HG03439 (cell line): ENCODE results near the gene PRTG.
"Not testable (repeated sequence)": the region's sequence is repeated elsewhere in the genome, so short reads cannot be mapped to it uniquely, and the experiment has no call there.

ENCODE experiments used
- ATAC-seq: cut with Tn5 transposase; IDR thresholded peaks from one replicate; pipeline ENCODE4 v1.9.1; 2021; ENCODE audit warnings: mild to moderate bottlenecking, moderate library complexity; ENCODE audit not compliant: unreplicated experiment

Gene PRTG

DNA sequence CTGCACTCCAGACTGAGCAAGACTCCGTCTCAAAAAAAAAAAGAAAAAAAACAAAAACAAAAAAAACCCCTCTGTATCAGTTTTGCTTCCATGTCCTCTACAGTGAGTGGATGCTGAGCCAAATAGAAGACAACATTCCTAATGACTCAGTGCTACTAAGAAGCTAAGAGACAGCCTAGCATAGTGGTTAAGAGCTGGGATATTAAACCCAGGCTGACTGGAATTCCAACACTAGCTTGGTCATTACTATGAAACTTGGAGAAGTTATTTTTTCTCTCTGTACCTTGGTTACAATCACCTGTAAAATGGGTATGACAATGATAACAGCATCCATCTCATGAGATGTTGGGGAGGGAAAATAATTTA, 93.9 kb downstream of the PRTG start:
- ATAC-seq: no peak

DNA sequence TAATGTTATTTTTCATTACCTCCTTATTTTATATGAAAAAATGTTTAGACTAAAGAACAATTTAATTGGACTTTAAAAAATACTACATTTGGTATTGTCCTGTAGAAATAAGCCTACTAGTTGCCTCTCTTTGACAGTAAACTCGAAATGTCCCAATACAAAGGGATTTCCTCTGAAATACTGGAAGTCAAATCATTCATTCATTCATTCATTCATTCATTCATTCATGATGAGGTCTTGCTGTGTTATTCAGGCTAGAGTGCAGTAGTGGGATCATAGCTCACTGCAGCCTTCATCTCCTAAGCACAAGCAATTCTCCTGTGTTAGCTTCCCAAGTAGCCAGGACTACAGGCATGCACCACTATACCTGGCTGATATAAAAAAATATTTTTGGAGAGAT, 104.2 kb downstream of the PRTG start:
- no peak for ATAC-seq

DNA sequence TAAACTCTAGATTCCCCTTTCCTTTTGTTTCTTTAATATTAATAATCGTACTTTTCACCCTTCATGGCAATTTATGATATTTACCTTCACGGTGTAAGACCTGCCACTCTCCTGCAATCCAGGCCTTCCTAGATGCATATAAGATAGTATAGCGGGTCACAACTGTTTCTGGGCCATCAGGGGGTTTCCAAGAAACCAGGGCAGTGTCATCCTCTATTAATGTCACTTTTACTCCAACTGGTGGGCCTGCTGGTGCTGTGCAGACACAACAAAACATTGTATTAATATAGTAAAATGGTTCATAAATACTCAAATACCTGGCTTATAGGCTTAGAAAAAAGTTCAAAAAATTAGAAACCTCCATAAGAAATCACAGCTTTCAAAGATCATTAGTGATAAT, 105.9 kb downstream of the PRTG start:
- ATAC-seq: no peak

DNA sequence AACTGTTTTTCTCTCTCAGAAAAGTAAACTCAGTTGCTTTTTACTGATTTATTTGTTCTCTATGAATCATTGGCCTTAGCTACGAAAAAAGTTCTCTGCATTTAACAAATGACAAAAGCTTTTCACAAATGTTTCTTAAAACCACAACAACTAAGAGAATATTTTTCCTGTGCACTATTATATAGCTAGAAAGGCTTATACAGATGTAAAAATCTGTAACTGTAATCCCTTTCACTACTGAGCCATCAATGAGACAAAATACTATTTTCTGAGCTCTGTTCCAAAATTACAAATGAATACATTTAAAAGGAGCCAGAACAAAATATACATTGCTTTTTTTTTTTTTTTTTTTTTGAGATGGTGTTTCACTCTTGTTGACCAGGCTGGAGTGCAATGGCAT, 109.2 kb downstream of the PRTG start:
- ATAC-seq: no peak

DNA sequence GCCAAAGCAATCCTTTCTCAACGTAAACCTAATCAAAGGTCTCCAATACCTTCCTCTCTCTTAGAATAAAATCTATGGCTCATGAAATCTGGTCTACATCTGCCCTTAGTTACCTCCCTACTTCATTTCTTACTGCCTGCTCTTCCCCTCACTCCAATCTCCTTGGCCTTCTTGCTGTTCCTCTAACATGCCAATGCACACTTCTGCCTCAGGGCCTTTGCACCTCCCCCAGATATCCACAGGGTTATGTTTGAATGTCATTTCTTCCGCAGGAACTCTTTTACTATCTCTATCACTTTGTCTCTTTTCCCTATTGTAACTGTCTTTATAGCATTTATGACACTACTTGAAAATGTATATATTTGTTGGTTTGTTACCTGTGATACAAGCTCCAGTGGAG, 110.5 kb downstream of the PRTG start:
- ATAC-seq: no peak

GRCh38 chr15:55630858-55631257, 112.1 kb downstream of the PRTG start:
- ATAC-seq: no peak

- no peak for ATAC-seq
Measured at GRCh38 chr15:55628369-55628730, 114.6 kb downstream of the PRTG start.

DNA sequence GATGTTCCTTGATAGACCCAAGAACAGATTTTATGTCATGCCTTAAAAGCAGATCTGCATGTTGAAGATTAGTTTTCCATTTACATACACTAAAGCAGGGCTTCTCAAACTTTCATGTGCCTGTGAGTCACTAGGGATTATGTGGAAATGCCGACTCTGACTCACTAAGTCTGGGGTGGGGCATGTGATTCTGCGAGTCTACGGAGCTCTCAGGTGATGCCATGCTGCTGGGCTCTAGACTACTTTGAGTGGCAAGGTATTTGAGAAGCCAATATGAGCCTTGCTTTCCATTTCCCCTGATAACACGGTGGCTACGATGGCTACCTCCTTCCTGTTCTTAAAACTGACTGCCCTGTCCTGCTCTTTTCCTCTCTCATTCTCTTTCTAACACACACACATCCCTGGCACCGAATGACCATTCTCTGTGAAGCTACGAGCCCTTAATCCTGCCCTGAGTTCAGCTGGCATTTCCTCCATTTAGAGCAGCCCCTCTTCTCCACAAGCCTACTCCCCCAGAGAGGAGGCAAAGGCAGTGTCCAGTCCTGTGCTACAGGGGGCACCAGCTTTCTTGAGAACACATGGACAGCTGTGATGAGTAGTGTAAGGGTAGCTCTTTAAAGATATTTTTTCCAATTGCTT, 115.1 kb downstream of the PRTG start:
- ATAC-seq: no peak

GRCh38 chr15:55619783-55620182, 123.2 kb downstream of the PRTG start:
- ATAC-seq: no peak

DNA sequence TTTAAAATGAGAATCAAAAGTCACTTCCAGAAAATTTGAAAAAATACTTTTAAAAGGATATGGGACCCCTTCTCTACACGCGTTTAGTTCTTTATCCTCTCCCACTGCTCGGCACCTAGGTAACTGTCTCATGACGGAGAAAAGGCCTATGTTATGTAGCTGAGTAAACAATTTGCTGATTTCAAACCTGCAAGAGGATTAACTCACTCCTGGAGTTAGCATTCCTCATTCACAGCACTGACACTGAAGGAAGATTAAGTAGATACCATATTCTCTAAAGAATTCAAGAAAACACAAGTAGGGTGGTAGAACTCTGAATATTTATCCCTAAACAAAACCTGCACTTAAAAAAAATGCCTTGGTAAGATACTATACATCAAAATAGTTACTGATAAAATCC, 124.6 kb downstream of the PRTG start:
- ATAC-seq: no peak

- no peak for ATAC-seq
Measured at GRCh38 chr15:55615445-55615844, 127.5 kb downstream of the PRTG start.

DNA sequence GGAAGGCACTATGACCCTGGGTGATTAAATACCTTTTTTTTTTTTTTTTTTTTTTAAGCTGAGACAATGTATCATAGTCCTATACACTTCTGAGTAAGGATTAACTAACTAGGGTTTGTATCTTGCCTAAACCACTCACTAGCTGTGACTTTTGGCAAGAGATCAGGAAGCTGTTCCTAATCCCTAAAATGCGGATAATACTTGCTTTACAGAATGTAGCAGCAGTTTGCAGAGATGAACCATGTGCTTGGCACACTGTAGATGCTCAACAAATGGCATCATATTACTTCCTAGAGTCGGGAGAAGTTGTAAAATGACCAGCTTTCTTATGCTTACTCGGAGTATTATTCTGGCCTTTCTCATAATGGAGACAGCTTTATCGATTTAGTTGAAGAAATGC, 129.2 kb downstream of the PRTG start:
- ATAC-seq: no peak

DNA sequence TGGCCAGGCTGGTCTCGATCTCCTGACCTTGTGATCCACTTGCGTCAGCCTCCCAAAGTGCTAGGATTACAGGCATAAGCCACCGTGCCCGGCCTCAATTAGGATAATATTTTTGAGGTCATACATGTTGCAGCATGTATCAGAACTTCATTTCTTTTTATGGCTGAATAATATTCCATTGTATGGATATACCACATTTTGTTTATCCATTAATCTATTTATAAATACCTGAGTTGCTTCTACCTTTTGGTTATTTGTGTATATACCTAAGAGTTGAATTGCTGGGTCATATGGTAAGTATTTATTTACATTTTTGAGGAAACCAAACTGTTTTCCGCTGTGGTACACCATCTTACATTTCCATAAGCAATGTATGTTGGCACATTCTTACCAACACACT, 136.7 kb downstream of the PRTG start:
- ATAC-seq: no peak

DNA sequence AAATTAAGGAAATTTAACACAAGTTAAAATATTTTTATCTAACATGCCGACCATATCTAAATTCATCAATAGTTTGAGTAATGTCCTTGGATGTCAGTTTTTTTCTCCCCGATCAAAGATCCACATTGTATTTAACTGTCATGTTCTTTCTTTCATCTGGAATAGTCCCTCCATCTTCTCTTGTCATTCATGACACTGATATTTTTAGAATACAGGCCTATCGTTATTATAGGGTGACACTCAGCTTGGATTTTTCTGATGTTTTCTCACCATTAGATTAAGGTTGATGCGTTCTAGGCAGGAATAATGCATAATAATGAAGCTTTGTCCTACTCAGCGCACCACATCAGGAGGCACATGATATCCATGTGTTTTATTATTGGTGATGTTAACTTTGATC, 141.6 kb downstream of the PRTG start:
- no peak for ATAC-seq

DNA sequence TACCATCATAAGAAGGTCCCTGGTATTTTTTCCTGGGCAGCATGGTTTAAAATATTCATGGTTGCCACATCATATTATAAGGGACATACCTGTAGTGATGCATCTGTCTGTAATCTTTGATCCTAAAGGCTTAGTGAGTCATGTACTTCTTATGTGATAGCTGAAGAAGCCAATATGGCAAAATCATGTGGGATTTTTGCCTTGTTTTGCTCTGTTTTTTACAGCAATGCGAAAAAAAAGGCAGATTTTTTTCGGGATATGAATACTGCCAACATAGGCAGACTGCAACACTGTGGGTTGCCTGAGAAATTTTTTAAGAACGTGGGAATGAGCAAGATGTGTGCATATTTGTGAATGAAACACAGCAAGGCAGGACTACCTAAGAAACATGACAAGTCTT, 143.5 kb downstream of the PRTG start:
- ATAC-seq: no peak

GRCh38 chr15:55593019-55593418, 149.9 kb downstream of the PRTG start:
- not testable (repeated sequence) for ATAC-seq

GRCh38 chr15:55590788-55591187, 152.2 kb downstream of the PRTG start:
- ATAC-seq: no peak

- ATAC-seq: no peak
Measured at GRCh38 chr15:55589287-55589686, 153.7 kb downstream of the PRTG start.

GRCh38 chr15:55588815-55589115, 154.2 kb downstream of the PRTG start:
- no peak for ATAC-seq

GRCh38 chr15:55588070-55588814, 154.7 kb downstream of the PRTG start, which contains the start of gene PYGO1:
Gene PYGO1, minus strand, starts transcription at chr15:55588345. Its CDS starts 462 bp downstream, at chr15:55587883.
- no peak for ATAC-seq

DNA sequence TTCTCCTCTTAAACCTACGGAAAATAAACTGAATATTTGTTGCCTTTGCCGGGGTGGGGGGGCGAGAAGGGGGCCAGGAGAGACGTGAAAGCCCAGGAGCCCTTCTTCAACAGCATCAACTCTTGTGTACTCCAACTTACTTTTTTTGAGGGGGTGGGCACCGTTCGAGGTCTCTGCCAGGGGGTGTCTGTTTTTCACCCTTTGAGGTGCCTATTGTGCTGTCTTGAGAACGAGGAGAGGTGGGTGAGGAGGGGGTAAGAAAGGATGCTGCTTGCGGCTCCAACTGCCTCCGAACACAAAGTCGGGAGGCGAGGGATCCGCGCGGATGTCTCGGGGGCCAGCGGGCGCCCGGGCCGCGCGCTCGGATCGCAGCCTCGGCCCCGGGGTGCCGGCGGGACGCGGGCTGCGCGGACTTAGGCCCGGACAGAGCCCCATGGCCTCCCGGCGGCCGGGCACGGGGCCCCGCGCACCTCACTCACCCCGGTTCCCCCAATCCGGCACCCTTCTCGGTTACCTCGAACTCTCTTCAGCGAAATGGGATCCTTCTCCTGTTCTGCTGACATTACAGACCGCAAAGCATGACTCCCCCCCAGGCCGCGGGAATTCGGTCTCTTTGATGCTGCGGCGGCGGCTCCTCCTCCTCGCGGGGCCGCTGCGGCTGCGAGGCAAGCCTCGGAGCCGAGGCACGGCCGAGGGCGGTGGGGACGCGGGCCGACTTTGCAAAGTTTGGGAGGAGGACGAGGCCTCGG, 155.5 kb downstream of the PRTG start:
- no peak for ATAC-seq

DNA sequence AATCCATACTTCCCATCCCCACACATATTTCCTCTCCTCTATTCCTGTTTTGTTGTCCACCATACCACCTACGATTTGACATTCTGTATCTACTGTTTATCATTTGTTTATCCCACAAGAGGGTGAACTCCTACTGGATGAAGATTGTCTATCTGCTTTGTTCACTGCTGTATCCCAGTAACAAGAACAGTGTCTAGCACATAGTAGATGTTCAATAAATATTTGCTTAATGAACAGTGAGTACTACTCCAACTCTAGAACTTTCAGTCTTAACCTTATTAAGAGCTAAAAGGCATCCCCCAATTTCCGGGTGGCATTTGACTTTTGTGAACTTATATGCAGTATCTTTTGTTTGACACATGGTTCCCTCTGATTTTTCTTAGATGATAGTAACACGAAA, 156.1 kb downstream of the PRTG start:
- ATAC-seq: no peak
